NCI-H69 (cell line): ENCODE measurements around the gene CD3E.

ENCODE experiments used
- DNase-seq: peaks from one replicate; lab custom pipeline; 2025; lab: John Stamatoyannopoulos, UW

CD3E gene

DNA sequence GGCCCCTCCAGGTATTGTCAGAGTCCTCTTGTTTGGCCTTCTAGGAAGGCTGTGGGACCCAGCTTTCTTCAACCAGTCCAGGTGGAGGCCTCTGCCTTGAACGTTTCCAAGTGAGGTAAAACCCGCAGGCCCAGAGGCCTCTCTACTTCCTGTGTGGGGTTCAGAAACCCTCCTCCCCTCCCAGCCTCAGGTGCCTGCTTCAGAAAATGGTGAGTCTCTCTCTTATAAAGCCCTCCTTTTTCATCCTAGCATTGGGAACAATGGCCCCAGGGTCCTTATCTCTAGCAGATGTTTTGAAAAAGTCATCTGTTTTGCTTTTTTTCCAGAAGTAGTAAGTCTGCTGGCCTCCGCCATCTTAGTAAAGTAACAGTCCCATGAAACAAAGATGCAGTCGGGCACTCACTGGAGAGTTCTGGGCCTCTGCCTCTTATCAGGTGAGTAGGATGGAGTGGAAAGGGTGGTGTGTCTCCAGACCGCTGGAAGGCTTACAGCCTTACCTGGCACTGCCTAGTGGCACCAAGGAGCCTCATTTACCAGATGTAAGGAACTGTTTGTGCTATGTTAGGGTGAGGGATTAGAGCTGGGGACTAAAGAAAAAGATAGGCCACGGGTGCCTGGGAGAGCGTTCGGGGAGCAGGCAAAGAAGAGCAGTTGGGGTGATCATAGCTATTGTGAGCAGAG, at the start of gene CD3E:
Gene CD3E, plus strand, starts transcription at position 163 of the 681 bp plus-strand sequence. Its CDS starts 223 bp downstream, at position 386.
- DNase-seq = no peak

DNA sequence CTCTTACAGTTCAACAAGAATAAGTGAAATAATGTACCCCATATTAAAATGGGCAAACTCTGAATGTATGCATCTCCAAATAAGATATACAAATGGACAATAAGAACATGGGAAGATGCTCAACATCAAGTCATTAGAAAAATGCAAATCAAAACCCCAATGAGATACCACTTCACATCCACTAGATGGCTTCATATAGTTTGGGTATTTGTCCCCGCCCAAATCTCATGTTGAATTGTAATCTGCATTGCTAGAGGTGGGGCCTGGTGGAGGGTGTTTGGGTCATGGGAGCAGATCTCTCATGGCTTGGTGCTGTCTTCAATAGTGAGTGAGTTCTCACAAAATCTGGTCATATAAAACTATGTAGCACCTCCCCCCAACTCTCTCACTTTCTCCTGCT, 46.1 kb upstream of the CD3E start:
- peak; percentile 40 for DNase-seq

DNA sequence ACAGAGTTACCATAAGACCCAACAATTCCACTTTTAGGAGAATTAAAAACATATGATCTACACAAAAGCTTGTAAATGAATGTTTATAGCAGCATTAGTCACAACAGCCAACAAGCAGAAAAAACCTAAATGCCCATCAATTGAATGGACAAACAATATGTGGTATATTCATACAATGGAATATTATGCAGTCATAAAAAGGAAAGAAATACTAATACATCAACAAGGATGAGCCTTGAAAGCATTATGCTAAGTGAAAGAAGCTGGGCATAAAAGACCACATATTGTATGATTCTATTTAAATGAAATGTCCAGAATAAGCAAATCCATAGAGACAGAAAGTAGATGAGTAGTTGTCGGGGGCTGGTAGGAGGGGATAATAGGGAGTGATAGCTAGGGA, 45.4 kb upstream of the CD3E start:
- DNase-seq = no peak

DNA sequence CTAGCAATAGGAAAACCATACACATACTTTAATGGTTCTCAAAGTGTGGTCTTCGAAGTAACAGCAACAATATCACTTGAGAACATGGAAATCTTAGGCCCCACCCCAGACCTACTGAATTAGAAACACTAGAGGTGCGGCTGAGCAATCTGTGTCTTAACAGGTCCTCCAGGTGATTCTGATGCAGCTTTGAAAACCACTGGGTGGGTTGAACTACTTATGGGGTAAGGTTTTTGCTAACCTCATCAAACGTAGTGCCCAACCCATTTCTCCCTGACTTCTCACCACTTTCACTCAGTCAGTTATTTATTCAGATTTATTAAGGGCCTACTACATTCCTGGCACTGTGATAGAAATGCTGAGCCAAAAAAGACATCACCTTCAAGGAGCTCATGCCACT, 44.2 kb upstream of the CD3E start:
- DNase-seq = no peak

DNA sequence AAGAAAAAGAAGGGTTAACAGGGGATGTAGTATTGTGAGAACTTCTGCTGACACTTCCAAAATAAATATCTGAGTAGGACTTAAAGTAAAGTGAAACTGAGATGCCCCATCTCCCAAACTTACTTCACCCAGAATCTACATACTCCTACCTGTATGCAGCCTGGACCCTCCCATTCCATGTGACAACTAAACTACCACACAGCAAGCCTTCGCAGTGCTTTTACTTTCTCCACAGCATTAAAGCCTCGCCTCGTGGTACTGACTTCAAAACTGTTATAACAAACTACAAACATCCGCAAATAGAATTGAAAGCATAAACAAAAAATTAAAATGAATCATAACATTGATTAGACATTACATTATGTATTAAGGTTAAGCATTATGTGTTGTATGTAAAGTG, 41.4 kb upstream of the CD3E start:
- DNase-seq = peak; percentile 10

DNA sequence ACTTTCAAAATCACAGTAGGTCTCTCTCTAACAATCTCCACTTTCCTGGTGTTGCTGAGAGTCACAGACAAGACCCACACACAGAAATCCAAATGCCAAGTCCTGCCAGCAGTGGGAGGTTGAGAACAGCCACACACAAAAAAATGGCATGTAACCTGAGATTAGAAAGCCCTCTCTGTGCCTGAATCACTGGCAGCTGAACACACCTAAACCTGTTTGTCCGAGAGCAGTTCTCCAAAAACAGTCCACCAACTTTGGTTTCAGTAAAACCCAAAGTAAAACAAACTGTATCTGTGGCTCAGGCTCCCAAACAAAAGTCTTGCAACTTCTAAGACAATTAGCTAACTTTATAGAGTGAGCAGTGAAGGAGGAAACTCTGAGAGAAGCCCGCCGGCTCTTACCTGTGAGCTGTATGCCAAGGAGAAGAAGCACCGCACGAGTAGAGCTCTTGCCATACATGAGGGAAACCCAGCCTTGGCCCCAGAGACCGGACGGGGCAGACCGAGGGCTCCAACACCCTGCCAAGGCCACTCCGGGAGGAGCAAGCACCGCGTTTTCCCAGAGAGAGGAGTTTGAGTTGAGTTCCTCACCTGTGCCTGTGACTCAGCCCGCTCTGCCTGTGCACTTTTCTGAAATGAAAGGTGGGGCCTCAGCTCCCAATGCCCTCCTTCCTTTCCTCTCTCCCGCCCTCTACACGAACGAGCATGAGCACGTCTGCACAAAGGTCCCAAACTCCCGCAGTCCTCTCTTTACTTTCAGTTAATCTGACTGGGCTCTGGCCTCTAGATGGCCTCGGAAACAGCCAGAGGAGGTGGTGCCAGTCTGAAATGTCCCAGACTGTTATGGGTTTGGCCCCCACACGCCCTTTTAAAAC, 40.6 kb upstream of the CD3E start, which contains the start of gene MPZL2:
Gene MPZL2, minus strand, starts transcription at position 603 of the 874 bp plus-strand sequence. Its CDS starts 144 bp downstream, at position 459.
- DNase-seq = peak; percentile 74

DNA sequence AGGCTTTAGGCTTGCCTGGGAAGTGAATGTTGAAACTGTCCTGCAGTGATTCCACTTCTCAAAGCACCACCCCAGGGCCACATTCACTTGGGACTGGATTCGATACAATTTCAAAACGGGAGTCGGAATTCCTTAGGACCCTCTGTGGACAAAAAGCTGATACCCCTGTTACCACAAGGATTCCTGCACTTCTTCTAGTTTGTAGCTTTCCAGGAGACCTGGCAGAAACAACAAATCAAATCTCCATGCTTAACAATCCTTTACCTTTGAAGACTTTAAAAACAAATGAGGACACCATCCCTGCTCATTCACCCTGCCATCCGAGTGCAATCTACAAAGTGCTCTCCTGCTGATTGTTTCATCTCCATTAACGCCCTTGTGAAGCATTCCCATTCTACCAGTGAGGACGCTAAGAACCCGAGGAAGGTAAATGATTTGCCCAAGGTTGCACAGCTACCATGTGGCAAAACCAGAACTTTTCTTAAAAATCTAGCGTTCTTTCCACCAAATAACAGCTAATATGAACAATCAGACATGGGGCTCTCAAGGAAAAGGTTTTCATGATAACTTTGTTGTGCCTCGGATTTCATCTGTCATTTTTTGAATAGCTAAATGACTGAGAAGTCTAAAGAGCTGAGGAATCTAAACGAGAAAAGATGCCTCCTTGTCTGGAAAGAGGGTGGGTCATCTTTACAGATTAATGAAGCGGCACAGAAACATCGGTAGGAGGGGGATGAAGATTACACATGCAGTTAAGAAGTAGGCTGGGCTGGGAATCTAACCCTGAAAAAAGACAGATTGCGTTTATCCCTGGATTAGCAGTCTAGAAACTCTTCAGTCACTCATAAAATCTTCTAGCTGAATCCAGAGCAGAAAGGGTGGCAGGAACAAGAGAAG, 39.7 kb upstream of the CD3E start:
- peak; percentile 18 for DNase-seq

DNA sequence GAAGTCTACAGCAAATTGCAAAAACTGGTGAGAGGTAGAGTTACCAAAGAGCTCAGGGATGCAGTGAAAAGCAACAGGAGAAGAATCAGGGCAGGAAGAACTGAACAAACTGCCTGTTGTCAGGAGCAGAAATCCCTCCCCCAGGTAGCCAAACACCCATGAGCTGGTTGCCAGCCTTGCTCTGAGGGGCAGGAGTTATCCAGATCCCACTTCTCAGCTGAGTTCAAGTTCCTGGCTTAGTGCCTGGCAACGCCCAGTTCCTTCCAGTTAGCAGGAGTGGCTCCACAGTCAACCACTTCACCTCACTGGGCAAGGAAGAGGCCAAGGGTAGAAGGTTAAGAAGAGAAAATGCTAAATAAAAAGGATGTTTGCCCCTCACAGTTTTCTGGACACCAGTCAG, 38.6 kb upstream of the CD3E start:
- no peak for DNase-seq

DNA sequence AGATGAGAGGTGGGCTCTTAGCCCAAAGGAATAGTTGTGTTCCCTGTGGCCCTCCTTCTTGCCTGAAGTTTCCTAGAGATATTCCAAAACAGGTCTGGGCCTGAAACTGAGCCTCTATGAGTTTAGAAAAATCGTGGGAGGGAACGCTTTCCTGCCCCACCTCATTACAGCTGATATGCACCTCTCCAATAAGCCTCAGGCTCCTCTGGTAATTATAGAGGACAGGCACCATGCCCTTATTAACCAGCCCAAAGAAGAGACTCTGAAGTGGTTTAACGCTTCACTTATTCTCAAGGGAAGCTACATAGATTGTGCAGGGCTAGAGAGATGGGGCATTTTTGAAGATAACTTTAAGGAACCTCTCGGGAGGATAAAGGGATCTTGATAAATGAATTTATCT, 37.0 kb upstream of the CD3E start:
- peak; percentile 87 for DNase-seq

DNA sequence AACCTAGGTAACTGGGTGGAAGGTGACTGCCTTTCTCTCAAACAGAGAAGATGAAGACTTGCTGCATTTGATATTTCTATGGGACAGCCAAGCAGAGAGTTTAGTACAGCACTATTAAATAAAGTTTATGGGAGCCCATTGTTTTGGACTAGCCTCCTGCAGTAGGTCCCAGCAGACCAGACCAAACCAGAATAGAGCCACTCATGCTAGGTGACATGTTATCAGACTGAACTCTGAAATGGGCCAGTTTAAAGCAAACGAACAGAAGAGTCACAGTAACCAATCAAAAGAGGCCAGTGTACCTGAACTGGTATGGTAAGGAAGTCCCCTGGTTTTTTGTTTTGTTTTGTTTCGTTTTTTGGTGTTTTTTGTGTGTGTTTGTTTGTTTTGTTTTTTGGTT, 32.5 kb upstream of the CD3E start:
- no peak for DNase-seq

DNA sequence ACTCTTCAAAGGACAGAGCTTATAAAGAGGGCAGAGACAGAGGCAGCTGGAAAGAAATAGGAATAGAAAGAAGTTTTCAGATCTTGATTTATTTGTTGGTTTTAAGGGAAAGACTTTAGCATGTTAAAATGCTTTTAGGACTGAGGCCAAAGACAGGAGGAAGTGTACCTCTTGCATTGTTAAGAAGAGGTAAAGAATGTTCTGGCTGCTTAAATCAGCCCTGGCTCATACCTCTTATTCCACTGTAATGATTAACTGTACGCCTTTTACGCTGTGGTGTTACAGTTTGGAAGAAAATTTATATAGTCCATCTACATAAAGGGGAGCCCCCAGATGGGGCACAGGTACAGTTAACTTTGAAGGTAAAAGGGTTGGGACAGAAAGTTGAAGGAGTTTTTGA, 30.3 kb upstream of the CD3E start:
- DNase-seq = no peak

DNA sequence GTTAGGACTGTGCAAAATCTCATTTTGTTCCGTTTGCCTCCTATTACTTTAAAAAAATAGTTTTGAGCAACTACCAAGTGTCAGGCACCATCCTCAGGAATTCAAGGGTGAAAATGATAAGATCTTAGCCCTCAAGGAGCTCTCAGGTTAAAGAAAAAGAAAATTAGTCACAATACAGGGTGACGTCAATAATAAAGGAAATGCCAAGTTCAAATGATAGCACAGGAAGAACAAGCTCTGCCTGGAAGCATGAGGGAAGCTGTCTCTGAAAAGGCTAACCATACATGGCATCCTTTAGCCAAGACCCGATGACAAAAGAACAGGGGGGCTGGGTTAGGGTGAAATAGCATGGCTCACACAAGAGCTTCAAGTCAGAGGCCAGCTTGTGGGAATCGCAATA, 29.4 kb upstream of the CD3E start:
- no peak for DNase-seq

DNA sequence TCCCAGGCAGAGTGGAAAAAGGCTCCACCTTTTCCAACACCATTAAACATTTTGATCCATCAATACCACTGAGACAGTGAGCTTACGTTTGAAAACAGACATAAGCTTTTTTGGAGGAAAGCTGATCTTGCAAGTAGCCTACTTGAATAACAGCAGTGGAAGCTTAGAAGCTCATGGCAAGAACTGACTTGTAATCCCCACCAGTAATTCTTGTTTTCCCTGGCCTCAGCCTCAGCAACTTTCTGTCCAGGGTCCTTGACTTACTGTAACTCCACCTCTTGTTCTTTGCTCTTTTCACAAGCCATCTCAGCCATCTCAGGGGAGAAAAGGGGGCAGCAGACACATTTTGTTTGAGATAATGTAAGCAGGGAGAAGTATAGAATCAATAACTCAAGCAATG, 28.1 kb upstream of the CD3E start:
- no peak for DNase-seq

DNA sequence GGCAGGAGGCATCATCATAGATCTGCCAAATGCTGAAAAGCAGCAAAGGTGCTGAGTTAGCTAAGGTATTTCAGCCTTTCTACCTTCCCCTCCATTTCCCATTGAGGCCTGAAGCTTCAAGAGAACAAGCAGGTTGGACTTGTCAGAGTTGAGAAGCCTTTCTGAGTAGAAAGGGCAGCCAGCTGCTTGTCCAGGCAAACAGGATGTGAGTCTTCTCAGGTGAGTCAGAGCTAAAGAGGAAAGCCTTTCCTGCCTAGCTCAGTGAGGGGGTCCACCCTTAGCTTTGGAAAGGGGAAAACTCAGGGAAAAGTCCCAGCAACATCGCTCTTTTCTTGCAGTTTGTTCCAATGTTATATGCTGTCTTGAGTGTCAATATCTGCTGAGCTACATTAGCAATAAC, 27.2 kb upstream of the CD3E start:
- DNase-seq = peak; percentile 12

DNA sequence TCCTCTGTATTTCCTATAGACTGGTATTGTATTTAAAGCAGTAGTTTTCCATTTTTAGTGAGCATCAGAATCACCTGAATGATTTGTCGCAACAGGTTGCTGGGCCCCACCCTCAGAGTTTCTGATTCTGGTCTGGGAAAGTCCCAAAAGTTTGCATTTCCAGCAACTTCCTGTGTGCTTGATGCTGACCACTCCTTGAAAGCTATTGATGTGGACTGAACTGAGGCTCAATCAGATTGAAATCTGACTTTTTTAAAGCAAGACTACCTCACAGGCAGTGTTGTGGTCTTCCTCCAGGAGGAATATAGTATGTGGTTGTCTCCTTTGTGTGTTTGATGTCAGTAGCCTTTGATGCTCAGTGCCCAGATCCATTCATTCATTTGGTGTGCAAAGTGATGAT, 23.2 kb upstream of the CD3E start:
- DNase-seq = no peak

DNA sequence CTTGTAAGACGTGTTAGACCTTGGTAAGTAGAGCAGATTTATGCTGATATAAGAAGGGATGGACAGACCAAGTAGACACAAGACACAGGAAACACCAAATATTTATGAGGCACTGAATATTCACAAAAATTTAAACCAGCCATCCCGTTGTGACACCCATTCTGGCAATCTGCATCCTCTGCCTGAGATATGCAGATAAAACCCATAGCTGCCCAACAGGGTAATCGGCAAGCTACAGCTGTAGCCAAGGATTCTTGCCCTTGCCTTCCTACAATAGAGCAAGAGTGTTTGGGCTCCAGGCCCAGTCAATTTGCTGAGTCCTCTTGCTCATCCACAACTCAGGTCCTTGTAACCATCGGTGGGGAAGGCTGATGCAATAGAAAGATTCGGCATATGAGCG, 21.9 kb upstream of the CD3E start:
- DNase-seq = no peak

DNA sequence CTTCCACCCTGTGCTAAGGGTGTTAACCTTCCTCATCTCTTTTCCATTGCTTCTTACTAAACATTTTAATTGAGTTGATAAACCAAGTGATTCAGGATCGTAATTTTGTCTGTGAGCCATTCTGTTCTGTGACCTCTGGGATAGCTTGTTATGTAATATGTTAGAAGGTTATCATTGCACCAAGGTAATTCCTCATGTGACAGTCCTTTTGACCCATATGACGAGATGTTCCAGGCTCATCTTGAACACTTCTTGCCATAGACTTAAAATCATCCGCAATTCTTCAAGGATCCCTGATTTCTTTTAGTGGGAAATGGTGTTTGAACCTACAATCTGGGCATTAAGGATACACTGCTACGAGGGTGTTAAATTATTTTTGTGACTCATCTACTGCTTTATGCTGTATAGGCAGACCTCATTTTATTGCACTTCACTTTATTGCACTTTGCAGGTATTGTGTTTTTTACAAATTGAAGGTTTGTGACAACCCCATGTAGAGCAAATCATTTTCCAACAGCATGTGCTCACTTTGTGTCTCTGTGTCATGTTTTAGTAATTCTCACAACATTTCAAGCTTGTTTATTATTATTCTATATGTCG, 21.4 kb upstream of the CD3E start:
- no peak for DNase-seq

DNA sequence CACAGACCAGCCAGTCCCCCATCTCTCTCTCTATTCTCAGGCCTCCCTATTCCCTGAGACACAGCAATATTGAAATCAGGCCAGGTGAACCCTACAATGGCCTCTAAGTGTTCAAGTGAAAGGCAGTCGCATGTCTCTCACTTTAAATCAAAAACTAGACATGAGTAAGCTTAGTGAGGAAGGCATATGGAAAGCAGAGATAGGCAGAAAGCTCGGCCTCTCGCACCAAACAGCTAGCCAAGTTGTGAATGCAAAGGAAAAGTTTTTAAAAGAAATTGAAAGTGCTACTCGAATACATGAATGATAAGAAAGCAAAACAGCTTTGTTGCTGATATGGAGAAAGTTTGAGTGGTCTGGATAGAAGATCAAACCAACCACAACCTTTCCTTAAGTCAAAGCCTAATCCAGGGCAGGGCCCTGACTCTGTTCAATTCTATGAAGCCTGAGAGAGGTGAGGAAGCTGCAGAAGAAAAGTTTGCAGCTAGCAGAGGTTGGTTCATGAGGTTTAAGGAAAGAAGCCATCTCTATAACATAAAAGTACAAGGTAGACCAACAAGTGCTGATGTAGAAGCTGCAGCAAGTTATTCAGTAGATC, 20.7 kb upstream of the CD3E start:
- DNase-seq = no peak

DNA sequence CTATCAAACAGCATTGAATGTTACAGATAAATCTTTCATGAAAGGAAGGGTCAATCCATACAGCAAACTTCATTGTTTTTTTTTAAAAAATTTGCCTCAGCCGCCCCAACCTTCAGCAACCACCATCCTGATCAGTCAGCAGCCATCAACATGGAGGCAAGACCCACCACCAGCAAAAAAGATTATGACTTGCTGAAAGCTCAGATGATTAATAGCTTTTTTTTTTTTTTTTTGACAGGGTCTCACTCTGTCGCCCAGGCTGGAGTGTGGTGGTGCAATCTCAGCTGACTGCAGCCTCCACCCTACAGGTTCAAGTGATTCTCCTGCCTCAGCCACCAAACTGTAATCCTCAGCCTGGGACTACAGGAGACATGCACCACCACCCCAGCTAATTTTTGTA, 18.0 kb upstream of the CD3E start:
- DNase-seq = no peak

DNA sequence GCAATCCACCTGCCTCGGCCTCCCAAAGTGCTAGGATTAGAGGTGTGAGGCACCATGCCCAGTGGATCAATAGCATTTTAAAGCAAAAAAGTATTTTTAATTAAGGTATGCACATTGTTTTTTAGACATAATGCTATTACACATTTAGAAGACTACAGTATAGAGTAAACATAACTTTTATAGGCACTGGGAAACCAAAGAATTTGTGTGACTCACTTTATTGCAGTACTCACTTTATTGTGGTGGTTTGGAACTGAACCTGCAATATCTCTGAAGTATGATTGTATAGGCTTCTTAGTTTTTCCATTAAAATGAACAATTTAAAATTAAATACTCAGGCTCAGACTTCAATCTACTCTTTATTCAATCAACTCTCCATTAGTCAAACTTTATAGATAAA, 17.5 kb upstream of the CD3E start:
- DNase-seq = no peak

DNA sequence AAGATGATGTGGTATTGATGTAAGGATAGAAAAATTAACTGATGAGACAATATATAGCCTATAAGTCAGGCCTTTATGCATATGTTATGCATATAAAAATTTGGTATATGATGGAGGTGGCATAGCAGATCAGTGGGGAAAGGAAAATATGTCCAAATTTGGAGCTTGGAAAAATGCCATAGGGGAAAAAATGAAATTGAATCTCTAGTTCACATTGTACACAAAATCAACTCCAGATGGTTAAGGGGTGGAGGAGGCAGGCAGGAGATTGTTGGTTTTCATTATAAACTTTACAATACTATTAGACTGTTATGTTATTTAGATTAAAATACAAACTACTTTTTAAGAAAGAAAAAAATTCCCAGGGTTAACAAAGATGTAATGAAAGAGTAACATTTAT, 15.1 kb upstream of the CD3E start:
- no peak for DNase-seq

DNA sequence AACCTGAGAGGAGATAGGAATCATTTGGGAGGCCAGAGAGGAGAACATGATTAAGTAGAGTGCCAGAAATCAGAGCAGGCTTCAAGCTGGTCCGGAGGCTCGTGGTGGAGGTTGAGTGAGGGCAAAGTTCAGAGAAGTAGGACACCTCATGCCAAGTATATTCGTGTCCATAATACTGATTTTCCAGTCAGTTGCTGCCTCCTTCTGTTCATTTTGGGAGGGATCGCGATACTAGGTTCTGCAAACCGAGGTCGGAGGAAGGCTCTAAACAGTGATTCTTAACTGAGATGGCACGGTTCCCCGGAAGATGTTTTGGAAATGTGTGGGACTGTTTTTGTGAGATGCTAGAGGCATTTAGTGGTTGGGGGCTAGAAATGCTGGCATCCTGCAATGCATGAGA, 13.6 kb upstream of the CD3E start:
- peak; percentile 30 for DNase-seq
